ENCODE measurements around the gene TOR2A. TPM values are rescaled to one million over a fixed set of nuclear protein-coding genes. Genes with fewer than 3 reads are reported as not detected.
A peak's percentile ranks its signal among the peaks of the same experiment; 100 is the strongest.

TOR2A gene
- total RNA-seq, 1 experiment from 2014 or later: 13.2 TPM

DNA sequence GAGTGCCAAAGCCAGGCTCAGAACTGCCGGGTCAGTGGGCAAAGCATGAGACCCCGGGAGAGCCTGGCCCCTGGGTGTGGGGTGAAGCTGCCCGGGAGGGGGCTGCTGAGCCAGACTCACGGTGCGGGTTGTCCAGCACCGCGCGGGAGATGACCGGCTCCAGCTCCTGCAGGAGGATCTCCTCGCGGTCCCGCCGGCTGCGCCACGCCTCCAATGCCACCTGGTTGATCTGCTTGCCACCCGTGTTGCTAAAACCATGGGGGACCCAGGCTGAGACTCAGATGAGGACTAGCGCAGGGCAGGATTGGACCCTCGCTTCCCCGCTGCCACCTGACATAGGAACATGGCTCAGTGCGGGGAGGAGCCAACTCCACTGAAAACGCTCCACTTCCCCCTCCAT is 2.6 kb downstream of the TOR2A start:
- no peak overlapping the region for H4K91ac ChIP-seq (ENCODE audit: insufficient read length, low read depth, low read length)
- H3K4me1 ChIP-seq (ENCODE audit: insufficient read depth, low read length): no peaks in the 10 kb centered on the region
- no peak overlapping the region for H4K5ac ChIP-seq (ENCODE audit: insufficient read length, low read depth, low read length)
- no peak overlapping the region for H2AFZ ChIP-seq (ENCODE audit: low read length)
- Mint-ChIP-seq H3K27ac (peak overlapping the region in 1 of 3 experiments; percentile 69; a peak in 1 of 7 replicates), H3K9me3 (no peaks in the 10 kb centered on the region), H3K4me3 (no peak overlapping the region), H3K4me1 (peaks cover 9 to 10% of the 10 kb centered on the region in 2 experiments), H3K36me3 (ENCODE audit: insufficient read depth in 1 of 3, low read depth in 3 of 3) (no peaks in the 10 kb centered on the region; a peak in 1 of 7 replicates), H3K27me3 (ENCODE audit: low read depth) (peaks cover 8% of the 10 kb centered on the region; the same call in 1 of the 2 replicates)
- H3K23ac ChIP-seq (ENCODE audit: insufficient read length, low read depth, low read length): no peak overlapping the region
- no peak overlapping the region for H2BK12ac ChIP-seq (ENCODE audit: insufficient read length, low read depth, low read length)
- DNase-seq: no peak
- no peaks in the 10 kb centered on the region for H3K79me1 ChIP-seq (ENCODE audit: insufficient read depth, low read depth, low read length, poor library complexity, severe bottlenecking)
- no CpG with 5 or more reads among the region's 21 CpGs for WGBS (ENCODE audit: extremely low coverage, insufficient read length, low lambda C conversion rate)
- H3T11ph ChIP-seq (ENCODE audit: low read length): no peak overlapping the region
- H3K56ac ChIP-seq (ENCODE audit: insufficient read length, low read depth, low read length): no peak overlapping the region
- no peak overlapping the region for H4K8ac ChIP-seq (replicated peaks; ENCODE audit: insufficient read length, low read depth, low read length)
- H2BK5ac ChIP-seq (ENCODE audit: insufficient read length, low read length): no peak overlapping the region
- no peak overlapping the region for H3K14ac ChIP-seq (ENCODE audit: insufficient read depth, low read length)
- no peaks in the 10 kb centered on the region for H3K9me3 ChIP-seq (ENCODE audit: control insufficient read depth, low read depth, low read length)
- no peak overlapping the region for H3K27ac ChIP-seq (ENCODE audit: insufficient read length, low read depth, low read length)
- no peaks in the 10 kb centered on the region for H3K79me2 ChIP-seq (ENCODE audit: insufficient read depth, low read length)
- H2AK5ac ChIP-seq (ENCODE audit: insufficient read length, low read length): no peak overlapping the region
- no peaks in the 10 kb centered on the region for H4K20me1 ChIP-seq (ENCODE audit: control insufficient read depth, insufficient read depth, insufficient read length)
- H3K23me2 ChIP-seq (ENCODE audit: insufficient read length, low read depth, low read length, poor library complexity, severe bottlenecking): no peaks in the 10 kb centered on the region
- H3K9ac ChIP-seq (ENCODE audit: extremely low read depth, insufficient read length, low read length): no peak overlapping the region
- no peak overlapping the region for H3K4me2 ChIP-seq (ENCODE audit: insufficient read depth, insufficient read length, low read length)
- H2BK15ac ChIP-seq (ENCODE audit: low read depth, low read length): no peak overlapping the region
- no peak overlapping the region for H2BK20ac ChIP-seq (ENCODE audit: low read depth, low read length, poor library complexity, severe bottlenecking)
- TF ChIP-seq, protein P1, sequence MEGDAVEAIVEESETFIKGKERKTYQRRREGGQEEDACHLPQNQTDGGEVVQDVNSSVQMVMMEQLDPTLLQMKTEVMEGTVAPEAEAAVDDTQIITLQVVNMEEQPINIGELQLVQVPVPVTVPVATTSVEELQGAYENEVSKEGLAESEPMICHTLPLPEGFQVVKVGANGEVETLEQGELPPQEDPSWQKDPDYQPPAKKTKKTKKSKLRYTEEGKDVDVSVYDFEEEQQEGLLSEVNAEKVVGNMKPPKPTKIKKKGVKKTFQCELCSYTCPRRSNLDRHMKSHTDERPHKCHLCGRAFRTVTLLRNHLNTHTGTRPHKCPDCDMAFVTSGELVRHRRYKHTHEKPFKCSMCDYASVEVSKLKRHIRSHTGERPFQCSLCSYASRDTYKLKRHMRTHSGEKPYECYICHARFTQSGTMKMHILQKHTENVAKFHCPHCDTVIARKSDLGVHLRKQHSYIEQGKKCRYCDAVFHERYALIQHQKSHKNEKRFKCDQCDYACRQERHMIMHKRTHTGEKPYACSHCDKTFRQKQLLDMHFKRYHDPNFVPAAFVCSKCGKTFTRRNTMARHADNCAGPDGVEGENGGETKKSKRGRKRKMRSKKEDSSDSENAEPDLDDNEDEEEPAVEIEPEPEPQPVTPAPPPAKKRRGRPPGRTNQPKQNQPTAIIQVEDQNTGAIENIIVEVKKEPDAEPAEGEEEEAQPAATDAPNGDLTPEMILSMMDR (conservative IDR thresholded peaks at IDR 0.05): no peak
- no peak overlapping the region for H3K18ac ChIP-seq (ENCODE audit: insufficient read length, low read depth, low read length)
- H2BK120ac ChIP-seq (ENCODE audit: low read depth, low read length, poor library complexity, severe bottlenecking): no peak overlapping the region
- no peaks in the 10 kb centered on the region for H3K27me3 ChIP-seq (ENCODE audit: insufficient read depth, low read length)
- no peak overlapping the region for H3K4ac ChIP-seq (ENCODE audit: low read depth, low read length)
